ENCODE results near the gene MFSD2B. TPM values are rescaled to one million over a fixed set of nuclear protein-coding genes. Genes with fewer than 3 reads are reported as not detected.
"Not testable (repeated sequence)": the region's sequence is repeated elsewhere in the genome, so short reads cannot be mapped to it uniquely, and the experiment has no call there.

Gene MFSD2B
- total RNA-seq, 4 donors from 2014 or later, result not detected

DNA sequence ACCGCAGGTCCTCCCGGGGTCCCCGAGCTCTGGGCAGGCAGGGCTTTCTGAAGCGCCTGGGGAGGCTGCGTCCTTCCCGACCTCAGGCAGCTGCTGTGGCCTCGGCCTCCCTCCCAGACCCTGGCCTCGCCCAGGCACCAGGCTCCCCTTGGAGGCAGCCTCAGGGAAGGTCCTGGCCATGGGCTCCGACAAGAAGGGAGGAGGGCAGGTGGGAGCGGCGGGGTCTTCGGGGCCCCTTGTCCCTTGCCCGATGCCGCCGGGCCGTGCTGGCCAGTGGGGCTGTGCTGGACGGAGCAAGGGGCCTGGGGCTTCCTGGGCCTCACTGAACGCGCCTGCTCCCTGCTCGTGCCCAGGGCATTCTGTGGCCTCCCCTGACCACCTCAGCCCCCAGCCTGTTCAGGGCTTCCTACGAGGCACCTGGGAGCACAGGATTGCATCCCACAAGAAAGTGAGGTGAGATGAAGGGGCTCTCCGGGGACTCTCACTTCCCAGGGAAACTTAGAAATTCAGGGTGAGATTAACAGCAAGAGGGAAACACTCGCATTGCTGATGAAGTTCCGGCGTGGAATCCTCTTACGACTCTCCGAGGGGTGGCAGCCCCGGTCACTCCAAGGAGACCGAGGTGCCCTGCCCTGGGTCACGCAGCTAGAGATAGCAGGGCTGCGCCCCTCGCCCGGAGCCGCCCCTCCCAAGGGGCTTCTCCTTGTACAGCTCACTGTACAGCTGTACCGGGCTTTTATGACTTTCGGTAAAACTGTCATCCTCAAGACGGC, 778 bp downstream of the MFSD2B start:
- no peak overlapping the region for H3K27ac ChIP-seq
- no peaks in the 10 kb centered on the region for H3K9me3 ChIP-seq
- WGBS, 2 donors, result 58 to 61% methylated on average over 10 to 29 of the region's 37 CpGs
- TF ChIP-seq POLR2A (IDR thresholded peaks at IDR 0.05) (no peak), CTCF (IDR thresholded peaks at IDR 0.05) (no peak)
- H3K4me3 ChIP-seq (replicated peaks in 1 of 3), result no peak overlapping the region
- peaks cover 13% of the 10 kb centered on the region for H3K27me3 ChIP-seq
- intact Hi-C loops (cut with DNase I), result no loop called here
- no peaks in the 10 kb centered on the region for H3K36me3 ChIP-seq
- DNase-seq, result no peak
- peaks cover 4 to 9% of the 10 kb centered on the region in 2 donors for H3K4me1 ChIP-seq

GRCh38 chr2:24011250-24012104, 1.6 kb downstream of the MFSD2B start:
- Histone ChIP-seq H3K27ac (no peak overlapping the region), H3K4me3 (replicated peaks in 1 of 3) (no peak overlapping the region), H3K4me1 (peaks cover 4 to 9% of the 10 kb centered on the region in 2 donors), H3K36me3 (no peaks in the 10 kb centered on the region), H3K9me3 (no peaks in the 10 kb centered on the region), H3K27me3 (peaks cover 13% of the 10 kb centered on the region)
- TF ChIP-seq CTCF (IDR thresholded peaks at IDR 0.05) (no peak), POLR2A (IDR thresholded peaks at IDR 0.05) (no peak)
- 84 to 86% methylated on average over 7 of the region's 7 CpGs for WGBS, 2 donors
- no peak for DNase-seq
- intact Hi-C loops (cut with DNase I), result no loop called here

GRCh38 chr2:24012521-24013188, 2.8 kb downstream of the MFSD2B start:
- Histone ChIP-seq H3K4me1 (peaks cover 4 to 9% of the 10 kb centered on the region in 2 donors), H3K27ac (no peak overlapping the region), H3K4me3 (replicated peaks in 1 of 3) (no peak overlapping the region), H3K36me3 (no peaks in the 10 kb centered on the region), H3K27me3 (peaks cover 13% of the 10 kb centered on the region), H3K9me3 (no peaks in the 10 kb centered on the region)
- WGBS, 2 donors, result 76 to 79% methylated on average over 9 of the region's 9 CpGs
- intact Hi-C loops (cut with DNase I), result no loop called here
- no peak for DNase-seq
- TF ChIP-seq POLR2A (IDR thresholded peaks at IDR 0.05), result no peak
- no peak for TF ChIP-seq CTCF (IDR thresholded peaks at IDR 0.05)

GRCh38 chr2:24014902-24015301, 5.0 kb downstream of the MFSD2B start:
- DNase-seq; H3K27ac ChIP-seq; H3K4me1 ChIP-seq; intact Hi-C loops (cut with DNase I); H3K27me3 ChIP-seq; H3K4me3 ChIP-seq (replicated peaks in 1 of 3); H3K36me3 ChIP-seq; H3K9me3 ChIP-seq: not testable (repeated sequence)
- 80 to 86% methylated on average over 6 of the region's 6 CpGs for WGBS, 2 donors

GRCh38 chr2:24015562-24016375, 5.9 kb downstream of the MFSD2B start:
- H3K27ac ChIP-seq, result no peak overlapping the region
- H3K4me3 ChIP-seq (replicated peaks in 1 of 3), result no peak overlapping the region
- intact Hi-C loops (cut with DNase I), result no loop called here
- no peaks in the 10 kb centered on the region for H3K27me3 ChIP-seq
- no peaks in the 10 kb centered on the region for H3K9me3 ChIP-seq
- TF ChIP-seq POLR2A (IDR thresholded peaks at IDR 0.05) (no peak), CTCF (IDR thresholded peaks at IDR 0.05) (no peak)
- no peaks in the 10 kb centered on the region for H3K36me3 ChIP-seq
- H3K4me1 ChIP-seq, result no peaks in the 10 kb centered on the region
- no peak for DNase-seq
- 67 to 90% methylated on average over 5 to 10 of the region's 11 CpGs for WGBS, 2 donors
